A673 (cell line): ENCODE data around the gene GALNT18.

ENCODE experiments used
- EZH2 ChIP-seq: fragments of 200-600 bp; sonication (generic); IDR thresholded peaks from 2 replicates; pipeline ENCODE4 v1.6.1; 2017; ENCODE audit warnings: borderline replicate concordance, low read depth, mild to moderate bottlenecking, mixed read lengths, antibody characterized with exemption, low read length; ENCODE audit not compliant: poor library complexity, severe bottlenecking
- TF ChIP-seq, protein P1 (sequence below): fragments of 300-800, 200-600 bp; sonication (generic); conservative IDR thresholded peaks from 2 replicates; pipeline ENCODE4 v1.5.1; 2017; ENCODE audit warnings: low read depth, mild to moderate bottlenecking, antibody characterized with exemption, low read length, moderate library complexity, mixed read lengths

DNA sequence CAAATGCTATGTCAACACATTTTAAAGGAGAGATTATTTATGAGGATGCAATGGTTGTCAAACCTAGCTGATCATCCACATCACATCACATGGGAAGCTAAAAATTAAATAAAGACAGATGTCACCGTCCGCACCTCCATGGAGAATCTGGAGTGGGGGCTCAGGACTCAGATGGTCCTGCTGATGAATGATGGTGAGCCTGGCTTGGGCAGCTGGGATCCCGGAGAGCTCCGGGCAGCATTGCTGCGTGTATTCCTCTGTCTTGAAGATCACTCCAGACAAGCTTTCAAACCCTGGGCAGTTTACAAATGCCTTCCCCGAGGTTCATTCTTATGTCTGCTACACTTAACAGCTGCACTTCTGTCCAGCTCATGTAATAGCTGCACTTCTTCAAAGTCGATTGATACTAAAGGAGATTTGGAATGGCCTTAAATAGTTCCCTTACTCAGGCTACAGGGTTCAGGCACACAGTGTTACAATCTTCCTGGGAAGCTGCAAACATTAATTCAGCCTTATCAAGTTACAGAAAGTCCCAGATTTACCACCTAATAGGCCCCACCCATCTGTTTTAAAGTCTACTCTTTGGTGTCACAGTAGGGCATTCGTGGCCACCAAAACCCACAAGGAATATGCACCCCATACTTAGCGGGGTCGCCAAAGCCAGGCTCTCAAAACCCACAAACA is 234.0 kb downstream of the GALNT18 start:
- no peak for TF ChIP-seq EZH2
- TF ChIP-seq, protein P1, sequence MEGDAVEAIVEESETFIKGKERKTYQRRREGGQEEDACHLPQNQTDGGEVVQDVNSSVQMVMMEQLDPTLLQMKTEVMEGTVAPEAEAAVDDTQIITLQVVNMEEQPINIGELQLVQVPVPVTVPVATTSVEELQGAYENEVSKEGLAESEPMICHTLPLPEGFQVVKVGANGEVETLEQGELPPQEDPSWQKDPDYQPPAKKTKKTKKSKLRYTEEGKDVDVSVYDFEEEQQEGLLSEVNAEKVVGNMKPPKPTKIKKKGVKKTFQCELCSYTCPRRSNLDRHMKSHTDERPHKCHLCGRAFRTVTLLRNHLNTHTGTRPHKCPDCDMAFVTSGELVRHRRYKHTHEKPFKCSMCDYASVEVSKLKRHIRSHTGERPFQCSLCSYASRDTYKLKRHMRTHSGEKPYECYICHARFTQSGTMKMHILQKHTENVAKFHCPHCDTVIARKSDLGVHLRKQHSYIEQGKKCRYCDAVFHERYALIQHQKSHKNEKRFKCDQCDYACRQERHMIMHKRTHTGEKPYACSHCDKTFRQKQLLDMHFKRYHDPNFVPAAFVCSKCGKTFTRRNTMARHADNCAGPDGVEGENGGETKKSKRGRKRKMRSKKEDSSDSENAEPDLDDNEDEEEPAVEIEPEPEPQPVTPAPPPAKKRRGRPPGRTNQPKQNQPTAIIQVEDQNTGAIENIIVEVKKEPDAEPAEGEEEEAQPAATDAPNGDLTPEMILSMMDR: no peak
